SK-N-SH treated with all-trans-retinoic acid at 6 μM for 48 hours (cell line): Measurements from ENCODE around the gene IDH1.

Experiments
- ATAC-seq: fragments of 200-7000 bp; cut with Tn5 transposase; 3 replicates; pipeline ENCODE4 v1.9.1; 2020; ENCODE audit warnings: mild to moderate bottlenecking, moderate library complexity
- ARNTL ChIP-seq: fragments of 450-650 bp; formaldehyde crosslinking; IDR thresholded peaks from 2 replicates; pipeline ENCODE4 v1.5.0; 2020; ENCODE audit warnings: low read depth, mild to moderate bottlenecking, moderate library complexity, borderline replicate concordance
- BACH2 ChIP-seq: fragments of 250-450 bp; sonication (Bioruptor Pico); IDR thresholded peaks from 2 replicates; pipeline ENCODE4 v1.9.0; 2021; ENCODE audit warnings: mild to moderate bottlenecking, borderline replicate concordance
- CSDC2 ChIP-seq: fragments of 250-450 bp; sonication (Bioruptor Pico); IDR thresholded peaks from 2 replicates; pipeline ENCODE4 v1.5.0; 2020; ENCODE audit warnings: mild to moderate bottlenecking, moderate library complexity
- CSRNP3 ChIP-seq: fragments of 250-450 bp; sonication (Bioruptor Pico); IDR thresholded peaks from 2 replicates; pipeline ENCODE4 v1.5.1; 2021; ENCODE audit warnings: mild to moderate bottlenecking, moderate library complexity
- ESRRG ChIP-seq: fragments of 250-450 bp; sonication (Bioruptor Pico); IDR thresholded peaks from 2 replicates; pipeline ENCODE4 v1.6.1; 2021; ENCODE audit warnings: mild to moderate bottlenecking
- GLIS3 ChIP-seq: fragments of 250-450 bp; sonication (Bioruptor Pico); IDR thresholded peaks from 2 replicates; pipeline ENCODE4 v1.5.0; 2020; ENCODE audit warnings: mild to moderate bottlenecking, moderate library complexity
- ISL1 ChIP-seq: fragments of 250-450 bp; sonication (Bioruptor Pico); IDR thresholded peaks from 2 replicates; pipeline ENCODE4 v2.1.2; 2022; ENCODE audit warnings: mild to moderate bottlenecking, moderate library complexity
- OSR1 ChIP-seq: fragments of 250-450 bp; sonication (Bioruptor Pico); IDR thresholded peaks from 2 replicates; pipeline ENCODE4 v1.8.0; 2022; ENCODE audit warnings: moderate library complexity, mild to moderate bottlenecking, inconsistent platforms
- PATZ1 ChIP-seq: fragments of 250-450 bp; sonication (Bioruptor Pico); IDR thresholded peaks from 2 replicates; pipeline ENCODE4 v1.8.0; 2020; ENCODE audit warnings: mild to moderate bottlenecking, moderate library complexity, borderline replicate concordance
- PPARA ChIP-seq: fragments of 250-450 bp; sonication (Bioruptor Pico); IDR thresholded peaks from 2 replicates; pipeline ENCODE4 v1.5.0; 2020; ENCODE audit warnings: mild to moderate bottlenecking, borderline replicate concordance
- SNAI2 ChIP-seq: fragments of 250-450 bp; sonication (Bioruptor Pico); IDR thresholded peaks from 2 replicates; pipeline ENCODE4 v1.5.0; 2020; ENCODE audit warnings: mild to moderate bottlenecking, moderate library complexity
- TCF4 ChIP-seq: fragments of 250-450 bp; sonication (Bioruptor Pico); IDR thresholded peaks from 2 replicates; pipeline ENCODE4 v1.8.0; 2021; ENCODE audit warnings: mild to moderate bottlenecking, moderate library complexity, borderline replicate concordance
- TOX ChIP-seq: fragments of 250-450 bp; sonication (Bioruptor Pico); IDR thresholded peaks from 2 replicates; pipeline ENCODE4 v1.8.0; 2021; ENCODE audit warnings: mild to moderate bottlenecking, moderate library complexity, borderline replicate concordance
- ZC3H10 ChIP-seq: fragments of 250-450 bp; sonication (Bioruptor Pico); IDR thresholded peaks from 2 replicates; pipeline ENCODE4 v1.5.1; 2021; ENCODE audit warnings: mild to moderate bottlenecking, moderate library complexity
- ZFP3 ChIP-seq: fragments of 250-450 bp; sonication (Bioruptor Pico); IDR thresholded peaks from 2 replicates; pipeline ENCODE4 v1.5.0; 2020; ENCODE audit warnings: mild to moderate bottlenecking, moderate library complexity
- ZFP30 ChIP-seq: fragments of 450-650 bp; formaldehyde crosslinking; IDR thresholded peaks from 2 replicates; pipeline ENCODE4 v1.5.0; 2022; ENCODE audit warnings: mild to moderate bottlenecking, moderate library complexity
- ZNF565 ChIP-seq: fragments of 450-650 bp; formaldehyde crosslinking; conservative IDR thresholded peaks from 2 replicates; pipeline ENCODE4 v1.5.0; 2020; ENCODE audit warnings: low read depth, mild to moderate bottlenecking, moderate library complexity
- ZNF70 ChIP-seq: fragments of 450-650 bp; formaldehyde crosslinking; IDR thresholded peaks from 2 replicates; pipeline ENCODE4 v1.5.0; 2020; ENCODE audit warnings: mild to moderate bottlenecking, moderate library complexity
- ZNF8 ChIP-seq: fragments of 450-650 bp; formaldehyde crosslinking; IDR thresholded peaks from 2 replicates; pipeline ENCODE4 v1.5.0; 2020; ENCODE audit warnings: mild to moderate bottlenecking, moderate library complexity
- TF ChIP-seq, protein P1 (sequence below): fragments of 250-450 bp; sonication (Bioruptor Pico); IDR thresholded peaks from 2 replicates; pipeline ENCODE4 v1.5.0; 2020; ENCODE audit warnings: mild to moderate bottlenecking, moderate library complexity
- TF ChIP-seq, protein P2 (sequence below): fragments of 250-450 bp; sonication (Bioruptor Pico); IDR thresholded peaks from 2 replicates; pipeline ENCODE4 v1.5.1; 2020; ENCODE audit warnings: low read depth, mild to moderate bottlenecking, moderate library complexity

Gene IDH1

DNA sequence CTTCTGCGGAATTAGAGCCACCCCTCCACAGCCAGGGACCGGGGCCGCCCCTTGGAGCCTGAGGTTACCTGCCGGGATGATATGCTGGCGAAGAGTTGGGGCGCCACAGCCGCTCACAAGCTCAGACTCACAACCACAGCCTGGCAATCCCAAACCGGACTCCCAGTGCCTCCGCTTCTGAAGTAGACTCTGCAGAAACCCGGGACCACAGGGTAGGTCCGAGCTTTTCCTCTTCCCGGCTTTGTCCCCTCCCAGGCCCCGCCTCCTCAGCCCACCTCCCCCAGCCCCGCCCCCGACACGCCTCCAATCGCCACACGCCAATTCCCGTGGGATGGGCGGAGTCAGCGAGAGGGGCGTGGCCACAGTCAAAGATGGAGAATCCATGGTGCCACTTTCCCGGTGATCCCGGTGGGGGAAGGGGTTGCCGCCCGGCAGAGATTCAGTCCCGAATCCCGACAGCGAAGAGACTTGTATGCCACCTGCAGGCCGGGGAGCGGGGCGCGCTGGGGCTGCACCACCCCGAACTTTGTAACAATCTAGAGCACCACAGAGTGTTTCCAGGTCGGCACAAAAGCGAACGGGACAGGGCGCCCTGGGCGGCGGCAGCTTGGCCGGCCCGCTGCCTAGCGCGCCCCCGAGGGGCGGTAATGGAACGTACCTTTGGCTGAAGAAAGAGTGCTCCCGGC is at the start of gene IDH1:
IDH1 (minus strand) TSS at position 201 of the 686 bp plus-strand sequence. CDS start 3,520 bp downstream, outside the sequence.
- no peak for TF ChIP-seq ZFP30 (CRISPR knock-in tag)
- TF ChIP-seq, protein P1, sequence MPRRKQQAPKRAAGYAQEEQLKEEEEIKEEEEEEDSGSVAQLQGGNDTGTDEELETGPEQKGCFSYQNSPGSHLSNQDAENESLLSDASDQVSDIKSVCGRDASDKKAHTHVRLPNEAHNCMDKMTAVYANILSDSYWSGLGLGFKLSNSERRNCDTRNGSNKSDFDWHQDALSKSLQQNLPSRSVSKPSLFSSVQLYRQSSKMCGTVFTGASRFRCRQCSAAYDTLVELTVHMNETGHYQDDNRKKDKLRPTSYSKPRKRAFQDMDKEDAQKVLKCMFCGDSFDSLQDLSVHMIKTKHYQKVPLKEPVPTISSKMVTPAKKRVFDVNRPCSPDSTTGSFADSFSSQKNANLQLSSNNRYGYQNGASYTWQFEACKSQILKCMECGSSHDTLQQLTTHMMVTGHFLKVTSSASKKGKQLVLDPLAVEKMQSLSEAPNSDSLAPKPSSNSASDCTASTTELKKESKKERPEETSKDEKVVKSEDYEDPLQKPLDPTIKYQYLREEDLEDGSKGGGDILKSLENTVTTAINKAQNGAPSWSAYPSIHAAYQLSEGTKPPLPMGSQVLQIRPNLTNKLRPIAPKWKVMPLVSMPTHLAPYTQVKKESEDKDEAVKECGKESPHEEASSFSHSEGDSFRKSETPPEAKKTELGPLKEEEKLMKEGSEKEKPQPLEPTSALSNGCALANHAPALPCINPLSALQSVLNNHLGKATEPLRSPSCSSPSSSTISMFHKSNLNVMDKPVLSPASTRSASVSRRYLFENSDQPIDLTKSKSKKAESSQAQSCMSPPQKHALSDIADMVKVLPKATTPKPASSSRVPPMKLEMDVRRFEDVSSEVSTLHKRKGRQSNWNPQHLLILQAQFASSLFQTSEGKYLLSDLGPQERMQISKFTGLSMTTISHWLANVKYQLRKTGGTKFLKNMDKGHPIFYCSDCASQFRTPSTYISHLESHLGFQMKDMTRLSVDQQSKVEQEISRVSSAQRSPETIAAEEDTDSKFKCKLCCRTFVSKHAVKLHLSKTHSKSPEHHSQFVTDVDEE (CRISPR knock-in tag) = peak; percentile 24; the same call in 1 of the 2 replicates
- TF ChIP-seq, protein P2, sequence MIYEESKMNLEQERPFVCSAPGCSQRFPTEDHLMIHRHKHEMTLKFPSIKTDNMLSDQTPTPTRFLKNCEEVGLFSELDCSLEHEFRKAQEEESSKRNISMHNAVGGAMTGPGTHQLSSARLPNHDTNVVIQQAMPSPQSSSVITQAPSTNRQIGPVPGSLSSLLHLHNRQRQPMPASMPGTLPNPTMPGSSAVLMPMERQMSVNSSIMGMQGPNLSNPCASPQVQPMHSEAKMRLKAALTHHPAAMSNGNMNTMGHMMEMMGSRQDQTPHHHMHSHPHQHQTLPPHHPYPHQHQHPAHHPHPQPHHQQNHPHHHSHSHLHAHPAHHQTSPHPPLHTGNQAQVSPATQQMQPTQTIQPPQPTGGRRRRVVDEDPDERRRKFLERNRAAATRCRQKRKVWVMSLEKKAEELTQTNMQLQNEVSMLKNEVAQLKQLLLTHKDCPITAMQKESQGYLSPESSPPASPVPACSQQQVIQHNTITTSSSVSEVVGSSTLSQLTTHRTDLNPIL (CRISPR knock-in tag) = no peak
- ATAC-seq = peak; percentile 88

DNA sequence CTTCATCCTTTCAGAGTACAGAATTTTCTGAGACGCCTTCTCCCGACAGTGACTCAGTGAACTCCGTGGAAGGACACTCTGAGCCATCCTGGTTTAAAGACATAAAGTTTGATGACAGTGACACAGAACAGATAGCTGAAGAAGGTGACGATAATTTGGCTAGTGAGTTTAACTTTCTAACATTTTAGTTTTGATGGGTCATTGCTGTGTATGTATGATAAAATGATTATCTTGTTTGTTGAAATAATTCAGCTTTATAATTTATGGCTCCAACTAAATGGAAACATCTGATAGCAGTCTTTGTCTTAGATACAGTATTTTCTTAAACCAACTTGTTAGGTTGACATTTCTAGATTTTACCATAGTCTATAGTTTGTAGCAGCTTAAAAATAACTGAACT is 49.3 kb upstream of the IDH1 start:
- no peak for ATAC-seq
- TF ChIP-seq BACH2 (no peak), ESRRG (CRISPR knock-in tag) (no peak), ZNF8 (no peak), GLIS3 (no peak), TOX (CRISPR knock-in tag) (no peak), ZC3H10 (CRISPR knock-in tag) (no peak), ISL1 (CRISPR knock-in tag) (no peak), PPARA (no peak), ZNF70 (CRISPR knock-in tag) (no peak)
- TF ChIP-seq, protein P2 (CRISPR knock-in tag) = no peak
- TF ChIP-seq, all 23 proteins: peak for 0

DNA sequence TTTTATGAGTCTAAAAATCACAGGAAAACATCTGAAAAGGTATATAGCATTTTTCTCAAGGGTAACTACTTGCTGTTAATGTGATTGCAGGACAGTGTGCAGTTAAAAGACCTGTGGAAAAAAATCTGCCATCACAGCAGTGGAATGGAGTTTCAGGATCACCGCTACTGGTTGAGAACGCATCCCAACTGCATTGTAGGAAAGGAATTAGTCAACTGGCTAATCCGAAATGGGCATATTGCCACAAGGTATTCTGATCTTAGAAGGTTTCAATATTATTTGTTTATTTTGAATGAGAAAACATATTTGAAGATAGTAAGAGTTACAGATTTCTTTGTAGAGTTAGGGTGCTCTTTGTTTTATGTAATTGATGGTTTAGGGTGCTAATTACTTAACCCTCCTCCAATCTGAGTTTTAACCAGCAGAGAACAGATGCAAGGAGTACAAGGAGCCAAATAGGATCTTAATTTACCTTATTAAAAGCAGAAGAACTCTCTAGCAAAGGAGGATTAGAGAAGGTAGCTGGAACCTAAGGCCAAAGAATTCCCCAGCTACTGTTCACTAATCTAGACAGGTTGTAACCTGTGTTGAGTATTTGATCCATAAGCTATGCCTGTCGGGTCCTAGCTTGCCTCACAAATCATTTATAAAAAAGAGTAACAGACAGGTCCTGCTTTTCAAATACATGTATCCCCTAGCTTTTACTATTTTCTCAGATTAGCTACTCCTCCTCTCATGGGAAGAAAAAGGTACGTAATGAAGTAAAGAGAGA is 46.2 kb upstream of the IDH1 start:
- no peak for ATAC-seq
- TF ChIP-seq ISL1 (CRISPR knock-in tag) (no peak), ZFP30 (CRISPR knock-in tag) (no peak), SNAI2 (CRISPR knock-in tag) (no peak), TCF4 (no peak), ARNTL (CRISPR knock-in tag) (no peak), CSDC2 (CRISPR knock-in tag) (no peak), ZNF565 (no peak), CSRNP3 (CRISPR knock-in tag) (no peak), OSR1 (CRISPR knock-in tag) (no peak), PATZ1 (CRISPR knock-in tag) (no peak), ZFP3 (CRISPR knock-in tag) (no peak), GLIS3 (no peak), ZNF70 (CRISPR knock-in tag) (no peak), PPARA (no peak)
- TF ChIP-seq, protein P2 (CRISPR knock-in tag) = no peak
- TF ChIP-seq, protein P1 (CRISPR knock-in tag) = no peak
